Activated CD8-positive, alpha-beta memory T cell treated with anti-CD3 and anti-CD28 coated beads for 36 hours (primary cell): ENCODE measurements around the gene MGMT. TPM values are rescaled to one million over a fixed set of nuclear protein-coding genes. Genes with fewer than 3 reads are reported as not detected.

ENCODE experiments used
- CTCF ChIA-PET: fragments of 350-600 bp; sonication (Branson Sonifier 250); formaldehyde crosslinking; loops from one replicate; lab custom pipeline; 2021; ENCODE audit warnings: antibody characterized with exemption; lab: Charles Lee
- POLR2A ChIA-PET: fragments of 350-600 bp; sonication (Branson Sonifier 250); formaldehyde crosslinking; loops from one replicate; lab custom pipeline; 2021; ENCODE audit warnings: antibody characterized with exemption; lab: Charles Lee
- total RNA-seq, 2 experiments: library from RNA; stranded (reverse); gene quantifications; one replicate each; pipeline ENCODE4 v1.2.3, GENCODE V29; 2021

MGMT gene
- total RNA-seq, 2 experiments from 2014 or later = 21.0 to 22.0 TPM

GRCh38 chr10:129657297-129658017, 190.4 kb downstream of the MGMT start:
- ChIA-PET CTCF (no interaction called here), POLR2A (no interaction called here)

GRCh38 chr10:129658376-129659072, 191.5 kb downstream of the MGMT start:
- POLR2A ChIA-PET = no interaction called here

GRCh38 chr10:129659508-129660268, 192.6 kb downstream of the MGMT start:
- ChIA-PET POLR2A (no interaction called here), CTCF (no interaction called here)

More at GRCh38 chr10:129658376-129659072, 191.5 kb downstream of the MGMT start:
- CTCF ChIA-PET = no interaction called here

GRCh38 chr10:129660569-129660968, 193.5 kb downstream of the MGMT start:
- ChIA-PET POLR2A (no interaction called here), CTCF (no interaction called here)

GRCh38 chr10:129662426-129662825, 195.4 kb downstream of the MGMT start:
- POLR2A ChIA-PET = no interaction called here

GRCh38 chr10:129670124-129670523, 203.1 kb downstream of the MGMT start:
- ChIA-PET CTCF (no interaction called here), POLR2A (no interaction called here)

More at GRCh38 chr10:129662426-129662825, 195.4 kb downstream of the MGMT start:
- CTCF ChIA-PET = no interaction called here

- CTCF ChIA-PET = no interaction called here
- POLR2A ChIA-PET = no interaction called here
Observed at GRCh38 chr10:129673292-129673691, 206.3 kb downstream of the MGMT start.

- ChIA-PET POLR2A (no interaction called here), CTCF (no interaction called here)
Observed at GRCh38 chr10:129675027-129675769, 208.2 kb downstream of the MGMT start.

GRCh38 chr10:129676014-129676413, 209.0 kb downstream of the MGMT start:
- POLR2A ChIA-PET = no interaction called here
- CTCF ChIA-PET = no interaction called here

GRCh38 chr10:129677377-129677927, 210.4 kb downstream of the MGMT start:
- ChIA-PET POLR2A (no interaction called here), CTCF (no interaction called here)

- POLR2A ChIA-PET = no interaction called here
- CTCF ChIA-PET = no interaction called here
Observed at GRCh38 chr10:129678186-129678585, 211.1 kb downstream of the MGMT start.

- POLR2A ChIA-PET = no interaction called here
- CTCF ChIA-PET = no interaction called here
Observed at GRCh38 chr10:129679207-129679606, 212.2 kb downstream of the MGMT start.

GRCh38 chr10:129680661-129681344, 213.8 kb downstream of the MGMT start:
- POLR2A ChIA-PET = no interaction called here
- CTCF ChIA-PET = no interaction called here

GRCh38 chr10:129681856-129682255, 214.8 kb downstream of the MGMT start:
- POLR2A ChIA-PET = no interaction called here
- CTCF ChIA-PET = no interaction called here

- POLR2A ChIA-PET = no interaction called here
- CTCF ChIA-PET = no interaction called here
Observed at GRCh38 chr10:129683519-129683918, 216.5 kb downstream of the MGMT start.

- CTCF ChIA-PET = no interaction called here
- POLR2A ChIA-PET = no interaction called here
Observed at GRCh38 chr10:129683920-129684319, 216.9 kb downstream of the MGMT start.

- ChIA-PET POLR2A (no interaction called here), CTCF (no interaction called here)
Observed at GRCh38 chr10:129685271-129685670, 218.2 kb downstream of the MGMT start.

- ChIA-PET POLR2A (no interaction called here), CTCF (no interaction called here)
Observed at GRCh38 chr10:129689671-129690071, 222.6 kb downstream of the MGMT start.
